Bone marrow (tissue), 2 donors: ENCODE results near the gene WTIP.
"Not testable (repeated sequence)": the region's sequence is repeated elsewhere in the genome, so short reads cannot be mapped to it uniquely, and the experiment has no call there.

Source experiments
- DNase-seq, 2 donors: peaks; one replicate each; lab custom pipeline; 2025; lab: John Stamatoyannopoulos, UW

Gene WTIP

GRCh38 chr19:34478496-34478895 is 3.1 kb upstream of the WTIP start:
- DNase-seq = not testable (repeated sequence)

DNA sequence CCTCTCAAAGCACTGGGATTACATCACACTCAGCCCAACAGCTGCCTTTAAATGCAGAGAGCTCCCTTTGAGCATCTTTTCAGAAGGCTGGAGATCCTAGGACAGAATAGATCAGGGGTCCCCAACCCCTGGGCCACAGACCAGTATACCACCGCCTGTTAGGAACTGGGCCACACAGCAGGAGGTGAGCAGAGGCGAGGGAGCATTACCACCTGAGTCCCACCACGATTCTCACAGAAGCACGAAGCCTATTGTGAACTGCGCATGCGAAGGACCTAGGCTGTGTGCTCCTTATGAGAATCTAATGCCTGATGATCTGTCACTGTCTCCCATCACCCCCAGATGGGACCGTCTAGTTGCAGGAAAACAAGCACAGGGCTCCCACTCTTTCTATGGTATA is 2.2 kb upstream of the WTIP start:
- DNase-seq = no peak

DNA sequence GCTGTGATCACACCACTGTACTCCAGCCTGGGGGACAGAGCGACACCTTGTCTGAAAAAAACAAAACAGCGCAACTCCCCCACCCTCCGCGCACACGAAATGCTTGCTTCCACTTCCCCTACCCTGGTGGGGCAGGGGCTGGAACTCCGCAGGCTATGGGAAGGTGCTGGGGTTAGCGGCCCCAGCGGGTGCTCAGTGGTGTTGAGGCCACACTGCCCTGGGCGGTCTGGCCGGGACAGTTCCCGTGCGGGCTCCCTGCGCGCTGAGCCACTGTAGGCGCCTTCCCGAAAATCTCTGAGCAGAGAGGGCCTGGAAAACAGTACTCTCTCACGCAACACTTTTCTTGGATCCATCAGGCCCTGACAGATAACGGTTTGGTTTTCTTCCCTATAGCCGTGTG is 1.1 kb upstream of the WTIP start:
- DNase-seq = no peak

GRCh38 chr19:34481861-34482379 is 362 bp downstream of the WTIP start:
- no peak for DNase-seq

GRCh38 chr19:34482380-34483250 is 1.1 kb downstream of the WTIP start:
- DNase-seq = no peak

DNA sequence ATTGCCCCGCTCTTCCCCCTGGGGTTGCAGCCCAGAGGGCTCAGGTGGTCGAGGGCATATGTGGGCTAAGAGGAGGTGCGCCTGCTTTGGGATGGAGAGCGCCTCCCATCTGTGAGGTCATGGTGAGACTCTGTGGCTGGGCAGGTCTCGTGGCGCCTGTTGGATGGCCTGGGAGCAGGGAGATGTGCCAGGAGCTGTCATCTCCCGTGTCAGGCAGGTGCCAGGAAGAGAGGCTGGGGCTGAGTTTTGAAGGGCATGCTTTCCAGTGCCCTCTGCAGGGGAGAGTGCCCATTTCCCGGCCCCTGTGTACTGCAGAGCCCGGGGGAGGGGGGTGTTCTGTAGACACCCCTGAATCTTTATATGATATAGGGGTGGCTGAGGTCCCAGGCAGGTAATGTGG is 2.8 kb downstream of the WTIP start:
- no peak for DNase-seq

DNA sequence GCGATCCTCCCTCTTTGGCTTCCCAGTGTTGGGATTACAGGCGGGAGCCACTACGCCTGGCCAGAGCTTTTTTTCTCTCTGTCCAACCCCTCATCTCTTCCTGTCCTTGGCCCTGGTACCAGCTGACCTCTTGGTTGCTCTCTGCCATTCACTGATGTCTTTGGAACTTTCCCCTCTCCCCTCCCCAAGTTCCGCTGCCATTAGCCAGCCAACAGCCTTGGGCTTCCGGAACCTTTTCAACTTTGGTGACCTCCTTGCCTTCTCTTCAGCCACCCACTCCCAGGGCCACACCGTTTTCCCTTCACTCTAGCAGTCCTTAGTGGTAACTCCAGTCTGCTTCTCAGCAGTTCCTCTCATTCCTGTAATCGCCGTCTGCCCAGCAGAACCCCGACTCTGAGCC is 4.3 kb downstream of the WTIP start:
- DNase-seq = no peak

- no peak for DNase-seq
Measured at GRCh38 chr19:34487651-34488051, 6.1 kb downstream of the WTIP start.

DNA sequence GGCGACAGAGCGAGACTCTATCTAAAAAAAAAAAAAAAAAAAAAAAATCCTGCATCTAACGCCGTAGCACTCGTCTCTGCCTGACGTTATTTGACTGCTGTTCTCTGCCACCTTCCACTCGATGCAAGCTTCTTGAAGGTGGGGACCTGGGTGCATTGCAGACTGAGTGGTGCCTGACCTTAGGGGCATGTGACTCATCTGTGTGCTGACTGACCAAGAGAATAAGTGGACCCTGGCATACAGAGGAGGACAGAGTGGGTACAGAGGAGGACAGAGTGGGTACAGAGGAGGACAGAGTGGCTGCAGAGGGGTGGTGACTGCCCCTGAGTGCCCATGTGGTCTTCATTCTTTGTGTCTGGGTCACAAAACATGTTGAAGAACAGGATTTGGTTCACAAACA is 7.6 kb downstream of the WTIP start:
- DNase-seq = no peak

- no peak for DNase-seq
Measured at GRCh38 chr19:34490141-34490766, 8.7 kb downstream of the WTIP start.

DNA sequence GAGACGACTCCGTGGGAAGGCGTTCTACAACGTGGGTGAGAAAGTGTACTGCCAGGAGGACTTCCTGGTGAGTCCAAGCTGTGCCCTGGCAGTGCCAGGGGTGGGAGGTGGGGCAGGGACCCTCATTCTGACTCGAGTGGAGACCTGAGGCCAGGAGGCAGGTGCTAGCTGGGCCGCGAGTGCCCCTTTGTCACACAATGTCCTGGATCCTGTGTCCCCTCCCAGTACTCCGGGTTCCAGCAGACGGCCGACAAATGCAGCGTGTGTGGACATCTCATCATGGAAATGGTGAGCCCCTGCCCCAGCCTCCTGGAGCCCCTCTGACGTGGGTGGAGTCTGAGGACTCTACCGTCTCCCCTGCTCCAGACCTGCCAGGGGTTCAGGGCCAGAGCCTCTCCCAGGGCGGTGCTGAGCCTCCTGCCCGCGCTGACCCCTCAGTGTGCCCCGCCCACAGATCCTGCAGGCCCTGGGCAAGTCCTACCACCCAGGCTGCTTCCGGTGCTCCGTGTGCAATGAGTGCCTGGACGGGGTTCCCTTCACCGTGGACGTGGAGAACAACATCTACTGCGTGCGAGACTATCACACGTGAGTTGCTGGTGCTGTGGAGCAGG is 11.6 kb downstream of the WTIP start:
- DNase-seq = no peak

DNA sequence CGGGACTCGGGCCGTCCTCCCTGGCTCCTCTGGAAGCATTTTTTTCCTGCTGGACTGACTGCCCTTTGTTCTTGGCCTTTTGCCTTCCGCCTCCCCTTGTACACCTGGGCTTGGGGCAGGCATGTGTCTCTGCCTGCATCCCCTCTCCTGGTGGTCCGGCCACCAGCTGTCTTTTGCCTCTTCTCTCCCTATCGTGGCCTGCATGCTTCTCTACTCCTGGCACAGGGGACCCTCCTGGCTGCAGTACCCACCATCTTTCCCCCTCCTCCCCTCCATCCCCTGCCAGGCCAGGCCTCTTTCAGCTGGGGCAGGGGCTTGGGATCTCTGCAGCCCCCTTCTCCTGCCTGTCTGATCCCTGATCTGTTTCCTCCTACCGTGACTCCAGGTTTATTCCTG is 12.1 kb downstream of the WTIP start:
- no peak for DNase-seq

- DNase-seq = no peak
Measured at GRCh38 chr19:34494601-34495000, 13.0 kb downstream of the WTIP start.

- DNase-seq = no peak
Measured at GRCh38 chr19:34495416-34495815, 13.9 kb downstream of the WTIP start.

DNA sequence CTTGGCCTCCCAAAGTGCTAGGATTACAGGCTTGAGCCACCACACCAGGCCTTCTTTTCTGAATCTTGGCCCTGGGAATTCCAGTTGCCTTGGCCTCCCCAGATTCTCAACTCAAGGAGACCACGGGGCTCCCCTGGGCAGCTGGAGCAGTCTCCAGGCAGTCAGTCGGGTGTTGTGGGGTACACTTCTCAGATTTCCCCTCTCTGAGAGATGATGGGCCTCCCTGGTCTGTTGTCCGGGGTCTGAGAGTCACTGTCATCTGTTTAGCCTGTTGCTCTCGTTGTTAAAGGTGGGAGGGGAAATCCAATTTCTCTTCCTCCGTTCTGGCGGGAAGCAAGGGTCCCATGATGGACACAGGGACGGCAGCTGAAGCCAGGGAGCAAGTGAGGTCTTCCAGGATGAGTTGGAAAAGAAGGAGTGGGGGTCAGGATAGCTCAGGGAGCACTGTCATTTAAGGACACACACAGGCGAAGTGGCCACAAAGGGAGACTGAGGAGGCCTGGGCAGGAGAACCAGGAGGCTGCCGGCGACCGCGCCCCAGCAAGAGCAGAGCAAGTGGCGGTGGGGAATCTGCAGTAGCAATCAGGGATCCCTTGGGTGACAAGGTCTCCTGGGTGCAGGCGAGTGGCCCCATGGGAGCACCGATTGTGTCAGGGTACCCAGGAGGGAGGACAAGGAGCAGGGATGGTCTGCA is 15.7 kb downstream of the WTIP start:
- no peak for DNase-seq

- no peak for DNase-seq
Measured at GRCh38 chr19:34499155-34499834, 17.7 kb downstream of the WTIP start.

- DNase-seq = no peak
Measured at GRCh38 chr19:34500656-34501120, 19.1 kb downstream of the WTIP start.

DNA sequence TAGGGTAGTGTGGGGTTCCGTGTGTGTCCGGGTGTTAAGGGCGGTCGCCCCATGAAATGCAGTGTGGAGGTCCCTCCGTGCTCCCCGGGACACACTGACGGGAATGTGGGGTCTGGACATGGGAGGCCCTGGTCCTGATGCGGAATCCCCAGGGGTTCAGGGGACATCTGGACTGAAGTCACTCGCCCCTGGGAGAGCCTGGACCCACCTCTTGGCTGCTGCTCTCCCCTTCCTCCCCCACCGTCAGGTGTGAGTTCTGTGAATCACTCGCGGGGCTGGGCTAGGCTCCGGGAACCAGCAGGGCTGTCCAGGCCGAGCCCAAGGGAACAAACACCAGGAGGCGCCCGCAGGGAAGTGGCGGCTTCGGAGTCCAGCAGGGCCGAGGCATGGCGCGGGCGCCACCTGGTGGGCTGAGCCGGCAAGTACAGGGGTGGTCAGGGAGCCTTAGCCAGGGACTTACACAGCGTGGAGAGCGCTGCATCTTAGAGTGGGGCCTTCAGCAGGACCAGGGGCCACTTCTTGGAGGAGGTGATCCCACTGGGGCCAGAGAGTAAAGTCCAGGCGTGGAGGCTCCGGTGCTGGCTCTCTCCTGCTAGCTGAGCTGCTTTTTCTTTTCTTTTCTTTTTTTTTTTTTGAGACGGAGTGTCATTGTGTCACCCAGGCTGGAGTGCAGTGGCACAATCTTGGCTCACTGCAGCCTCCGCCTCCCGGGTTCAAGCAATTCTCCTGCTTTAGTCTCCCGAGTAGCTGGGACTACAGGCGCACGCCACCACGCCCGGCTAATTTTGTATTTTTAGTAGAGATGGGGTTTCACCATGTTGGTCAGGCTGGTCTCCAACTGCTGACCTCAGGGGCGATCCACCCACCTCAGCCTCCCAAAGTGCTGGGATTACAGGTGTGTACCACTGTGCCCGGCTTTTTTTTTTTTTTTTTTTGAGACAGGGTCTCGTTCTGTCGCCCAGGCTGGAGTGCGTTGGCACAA is 20.1 kb downstream of the WTIP start:
- peak; percentile 57 to 67 for DNase-seq

DNA sequence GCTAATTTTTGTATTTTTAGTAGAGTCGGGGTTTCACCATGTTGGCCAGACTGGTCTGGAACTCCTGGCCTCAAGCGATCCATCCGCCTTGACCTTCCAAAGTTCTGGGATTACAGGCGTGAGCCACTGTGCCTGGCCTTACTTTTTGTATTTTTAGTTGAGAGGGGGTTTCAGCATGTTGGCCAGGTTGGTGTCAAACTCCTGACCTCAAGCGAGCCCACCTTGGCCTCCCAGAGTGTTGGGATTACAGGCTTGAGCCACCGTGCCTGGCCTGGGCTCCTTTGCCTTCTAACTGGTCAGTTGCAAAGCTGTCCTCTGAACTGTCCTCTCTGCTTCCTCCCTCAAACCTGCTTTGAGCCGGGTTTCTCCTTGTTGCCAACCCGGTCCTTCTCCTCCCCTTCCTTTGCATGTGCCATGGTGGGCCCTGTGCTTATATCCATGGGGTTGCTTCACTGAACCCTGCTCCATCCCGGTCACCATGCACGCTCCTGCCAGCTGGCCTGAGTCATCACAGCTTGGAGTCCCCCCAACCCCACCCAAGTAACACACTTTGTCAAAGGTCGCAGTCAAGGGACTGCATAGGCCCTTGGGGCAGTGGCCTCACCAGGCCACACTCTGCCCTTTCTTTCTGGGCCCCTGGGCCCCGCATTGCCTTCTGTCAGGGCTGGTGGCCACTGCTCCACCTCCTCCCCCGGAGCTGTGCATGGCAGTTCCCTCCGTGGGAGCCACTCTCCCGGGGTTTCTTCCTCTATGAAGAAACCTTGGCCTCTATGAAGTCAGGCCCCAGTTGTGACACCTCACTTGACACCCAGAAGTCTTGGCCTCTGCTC is 21.2 kb downstream of the WTIP start:
- no peak for DNase-seq
